Effector CD4-positive, alpha-beta T cell (primary cell): Measurements from ENCODE around the gene SLC4A5.
"Not testable (repeated sequence)": the region's sequence is repeated elsewhere in the genome, so short reads cannot be mapped to it uniquely, and the experiment has no call there.

Experiments used
- DNase-seq: peaks from one replicate; pipeline ENCODE4 v3.0.0-alpha.2; 2020

SLC4A5 gene

DNA sequence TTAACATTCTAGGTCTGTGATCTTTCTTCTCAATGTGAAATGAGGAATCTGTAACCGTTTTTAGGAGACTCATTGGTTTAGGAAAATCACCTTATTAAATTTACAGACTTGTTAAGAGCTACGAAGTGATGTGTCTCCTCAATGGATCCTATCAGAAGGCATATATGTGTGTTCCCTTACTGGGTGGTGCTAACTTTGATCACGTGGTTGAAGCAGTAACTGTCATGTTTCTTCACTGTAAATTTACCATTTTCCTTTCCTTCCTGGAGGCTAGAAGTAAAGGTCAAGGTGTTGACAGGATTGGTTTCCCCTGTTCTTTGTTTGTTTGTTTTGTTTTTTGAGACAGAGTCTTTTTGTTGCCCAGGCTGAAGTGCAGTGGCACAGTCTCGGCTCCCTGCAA, 146.2 kb downstream of the SLC4A5 start:
- DNase-seq = no peak

DNA sequence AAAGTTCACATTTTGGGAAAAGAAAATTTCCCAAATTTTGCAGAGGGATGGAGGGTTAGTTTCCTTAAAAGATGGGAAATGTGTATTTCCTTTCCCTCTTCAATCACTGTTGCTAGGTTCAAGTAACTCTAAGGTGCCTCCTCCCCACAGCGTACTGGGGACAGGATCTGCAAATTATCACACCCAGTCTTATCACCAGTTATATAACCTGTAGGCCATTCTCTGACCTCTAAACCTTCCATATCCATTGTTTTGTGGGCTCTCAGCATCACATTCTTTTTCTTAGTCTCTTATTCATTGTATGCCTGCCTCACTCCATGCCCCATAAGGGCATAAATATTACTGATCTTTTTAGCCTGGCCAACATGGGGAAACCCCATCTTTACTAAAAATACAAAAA, 148.4 kb downstream of the SLC4A5 start:
- DNase-seq = no peak

DNA sequence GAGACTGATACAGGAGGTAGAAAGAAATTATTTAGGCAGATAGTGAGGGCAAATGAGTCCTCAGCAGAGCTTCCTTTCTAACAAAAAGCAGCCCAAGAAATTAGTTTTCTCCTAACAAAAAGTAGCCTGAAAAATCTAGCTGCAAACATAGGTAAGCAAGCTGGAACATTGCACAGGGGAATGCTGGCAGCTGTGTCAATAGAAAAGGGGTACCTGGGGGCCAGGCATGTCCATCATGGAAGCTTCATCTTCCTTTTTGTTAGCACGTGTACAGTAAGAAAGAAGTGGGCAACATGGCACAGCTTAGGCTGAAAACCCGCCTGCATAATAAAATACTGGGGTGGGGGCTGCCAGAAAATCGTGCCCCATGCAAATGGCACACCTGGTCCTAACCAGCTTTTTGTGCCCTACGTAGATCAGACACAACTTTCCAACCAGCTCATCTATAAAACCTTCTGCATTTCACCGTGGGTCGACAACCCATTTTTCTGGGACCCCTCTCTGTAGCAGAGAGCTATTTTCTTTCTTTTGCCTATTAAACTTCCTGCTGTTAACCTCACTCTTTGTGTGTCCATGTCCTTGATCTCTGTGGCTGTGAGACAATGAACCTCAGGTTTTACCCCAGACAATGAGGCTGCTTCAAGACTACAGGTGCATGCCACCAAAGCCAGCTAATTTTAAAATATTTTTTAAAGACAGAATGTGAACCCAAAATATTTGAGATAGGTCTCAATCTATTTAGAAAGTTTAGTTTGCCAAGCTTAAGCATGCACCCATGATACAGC, 151.4 kb downstream of the SLC4A5 start:
- DNase-seq = no peak

DNA sequence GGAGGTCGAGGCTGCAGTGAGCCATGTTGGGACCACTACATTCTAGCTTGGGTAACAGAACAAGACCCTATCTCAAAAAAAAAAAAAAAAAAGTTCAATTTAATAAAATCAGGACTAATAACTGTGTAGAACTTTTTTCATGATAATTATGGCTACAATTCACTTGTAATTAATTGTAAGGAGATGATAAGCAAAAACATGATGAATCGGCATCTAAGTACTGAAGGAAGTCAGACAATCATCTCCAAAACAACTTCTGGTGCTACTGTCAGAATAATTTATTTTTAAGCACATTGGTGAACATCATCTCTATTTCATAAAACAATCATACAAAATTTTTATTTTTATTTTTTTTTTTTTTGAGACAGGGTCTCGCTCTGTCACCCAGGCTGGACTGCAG, 154.5 kb downstream of the SLC4A5 start:
- no peak for DNase-seq

GRCh38 chr2:74188018-74188601, 155.1 kb downstream of the SLC4A5 start:
- no peak for DNase-seq

DNA sequence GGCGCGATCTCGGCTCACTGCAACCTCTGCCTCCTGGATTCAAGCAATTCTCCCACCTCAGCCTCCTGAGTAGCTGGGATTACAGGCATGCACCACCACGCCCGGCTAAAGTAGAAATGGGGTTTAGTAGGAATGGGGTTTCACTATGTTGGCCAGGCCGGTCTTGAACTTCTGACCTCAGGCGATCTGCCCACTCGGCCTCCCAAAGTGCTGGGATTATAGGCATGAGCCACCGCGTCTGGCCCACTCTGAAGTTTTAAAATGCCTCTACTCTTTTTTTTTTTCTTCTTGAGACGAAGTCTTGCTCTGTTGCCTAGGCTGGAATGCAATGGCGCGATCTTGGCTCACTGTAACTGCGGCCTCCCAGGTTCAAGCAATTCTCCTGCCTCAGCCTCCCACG, 156.5 kb downstream of the SLC4A5 start:
- not testable (repeated sequence) for DNase-seq

- DNase-seq = no peak
Observed at GRCh38 chr2:74186038-74186437, 157.2 kb downstream of the SLC4A5 start.

GRCh38 chr2:74183878-74184277, 159.3 kb downstream of the SLC4A5 start:
- DNase-seq = no peak

GRCh38 chr2:74181739-74182138, 161.5 kb downstream of the SLC4A5 start:
- no peak for DNase-seq

- peak; percentile 6 for DNase-seq
Observed at GRCh38 chr2:74179063-74179865, 164.0 kb downstream of the SLC4A5 start.

DNA sequence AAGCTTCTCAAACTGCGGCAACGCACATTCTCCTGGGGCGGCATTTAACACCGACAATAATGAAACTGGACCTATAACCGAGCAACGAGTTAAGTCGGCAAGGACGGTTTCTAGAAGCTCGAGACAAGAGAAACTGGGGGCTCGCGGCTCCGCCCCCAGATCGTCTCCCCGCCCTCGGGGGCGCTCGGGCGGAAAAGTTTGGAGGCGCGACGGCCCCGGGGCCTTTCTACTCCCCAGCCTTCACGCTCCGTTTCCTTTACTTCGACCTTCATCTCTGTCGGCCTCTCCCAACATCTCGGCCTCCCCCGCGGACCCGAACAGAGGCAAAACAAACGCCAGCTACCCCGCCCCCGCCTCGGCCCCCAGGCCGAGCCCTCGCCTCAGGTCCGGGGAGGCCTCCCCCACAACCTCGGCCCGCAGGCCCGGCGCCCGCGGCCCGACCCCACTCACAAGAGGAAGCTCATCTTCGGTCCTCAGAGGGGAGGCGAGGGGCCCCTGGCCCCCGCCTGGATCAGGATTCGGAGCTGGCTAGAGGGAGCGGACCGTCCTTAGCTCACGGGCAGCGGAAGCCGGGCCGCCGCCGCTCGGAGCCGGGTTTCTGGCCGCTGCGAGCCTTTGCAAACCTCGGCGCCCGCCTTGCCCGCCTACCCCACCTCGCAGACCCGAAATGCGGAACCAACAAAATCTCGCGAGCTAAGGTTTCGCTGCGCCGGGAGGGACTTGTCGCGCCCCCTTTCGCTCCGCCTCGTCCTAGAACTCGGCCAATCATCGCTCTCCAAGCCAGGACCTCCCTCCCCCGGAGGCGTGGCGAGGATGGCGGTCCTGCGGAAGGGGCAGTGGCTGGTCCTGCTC, 164.8 kb downstream of the SLC4A5 start, which contains the start of gene MOB1A:
TSS of gene MOB1A (minus strand) at position 669 of the 852 bp plus-strand sequence. CDS start at position 464, 205 bp downstream.
- DNase-seq = peak; percentile 97

GRCh38 chr2:74177696-74178095, 165.5 kb downstream of the SLC4A5 start:
- DNase-seq = no peak

DNA sequence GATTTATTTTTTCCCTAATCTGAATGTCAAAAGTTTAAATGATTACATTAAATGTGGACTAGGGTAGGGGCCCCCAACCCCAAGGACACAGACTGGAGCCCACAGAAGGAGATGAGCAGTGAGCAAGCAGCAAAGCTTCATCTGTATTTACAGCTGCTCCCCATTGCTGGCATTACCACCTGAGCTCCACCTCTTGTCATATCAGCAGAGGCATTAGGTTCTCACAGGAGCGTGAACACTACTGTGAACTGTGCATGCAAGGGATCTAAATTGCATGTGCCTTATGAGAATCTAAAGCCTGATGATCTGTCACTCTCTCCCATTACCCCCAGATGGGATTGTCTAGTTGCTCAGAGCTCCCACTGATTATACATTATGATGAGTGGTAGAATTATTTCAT, 168.3 kb downstream of the SLC4A5 start:
- DNase-seq = no peak

GRCh38 chr2:74168739-74169138, 174.5 kb downstream of the SLC4A5 start:
- DNase-seq = no peak
